ENCODE results near the gene AVL9. TPM values are rescaled to one million over a fixed set of nuclear protein-coding genes. Genes with fewer than 3 reads are reported as not detected.

The AVL9 gene
- 10 to 100 TPM; 11.1 to 21.7 (median 15.3) TPM for total RNA-seq
- polyA plus RNA-seq: 1 to 10 TPM; 6.3 to 6.7 TPM
- long read RNA-seq, donor 1, full-length matches to known transcripts: 3 of 9 reads
- long read RNA-seq, donor 1, partial matches to known transcripts: 4 of 9 reads
- long read RNA-seq, donor 1, other reads (novel, unspliced or antisense): 2 of 9 reads
- long read RNA-seq, donor 2, full-length matches to known transcripts: 3 of 6 reads
- long read RNA-seq, donor 2, partial matches to known transcripts: 2 of 6 reads
- long read RNA-seq, donor 2, other reads (novel, unspliced or antisense): 1 of 6 reads
- long read RNA-seq, donor 3, full-length matches to known transcripts: 9 of 25 reads
- long read RNA-seq, donor 3, partial matches to known transcripts: 1 of 25 reads
- long read RNA-seq, donor 3, other reads (novel, unspliced or antisense): 15 of 25 reads

- peak; percentile 98 to 99 for DNase-seq
These were observed at the start of gene AVL9 for GRCh38 chr7:32495298-32496051. Gene AVL9, plus strand, starts transcription at chr7:32495489. Its CDS starts 221 bp downstream, at chr7:32495710.

DNA sequence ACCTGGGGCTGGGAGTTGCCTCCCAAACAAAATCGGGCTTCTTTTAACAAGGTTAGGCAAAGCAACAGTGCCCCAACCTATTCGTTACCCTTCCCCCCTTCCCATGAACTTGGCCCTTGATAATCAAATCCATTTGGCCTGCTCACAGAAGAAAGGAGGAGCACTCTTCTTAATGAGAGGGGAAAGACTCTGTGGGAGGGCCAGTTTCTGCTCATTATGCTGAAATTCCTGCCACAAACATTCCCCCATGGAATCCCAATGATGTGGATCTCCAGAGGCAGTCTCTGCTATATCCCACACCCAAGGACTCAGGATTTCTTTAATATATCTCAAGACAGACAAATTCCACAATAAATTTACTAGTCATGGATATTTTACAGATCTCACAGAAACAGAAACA, 48.1 kb upstream of the AVL9 start:
- Histone ChIP-seq H3K4me3 (no peak overlapping the region), H3K27ac (no peak overlapping the region), H3K27me3 (peaks cover 0 to 7% (median 0%) of the 10 kb centered on the region in 7 donors), H3K4me1 (no peaks in the 10 kb centered on the region), H3K36me3 (no peaks in the 10 kb centered on the region), H3K9me3 (peaks cover 0 to 14% (median 0%) of the 10 kb centered on the region in 11 donors)
- ATAC-seq (no peak), DNase-seq (no peak)
- 59 to 66% methylated on average over 2 of the region's 2 CpGs for WGBS, 2 donors
- intact Hi-C loops (cut with DNase I): no loop called here
- TF ChIP-seq CTCF (IDR thresholded peaks at IDR 0.05): no peak

More at GRCh38 chr7:32495298-32496051, at the start of gene AVL9:
- peak; percentile 98 to 100 (median 99) for ATAC-seq
- peaks cover 0 to 8% (median 0%) of the 10 kb centered on the region in 9 donors for H3K36me3 ChIP-seq
- peaks cover 0 to 6% (median 0%) of the 10 kb centered on the region in 11 donors for H3K9me3 ChIP-seq
- H3K27ac ChIP-seq: peak within 1 kb of the TSS; percentile 84 to 100 (median 98)
- H3K27me3 ChIP-seq: no peaks in the 10 kb centered on the region
- H3K4me3 ChIP-seq: peak within 1 kb of the TSS; percentile 74 to 100 (median 94)
- H3K4me1 ChIP-seq: peaks cover 0 to 39% (median 23%) of the 10 kb centered on the region in 9 donors
- TF ChIP-seq CTCF (IDR thresholded peaks at IDR 0.05): no peak
- 1% methylated on average over 47 to 67 of the region's 67 CpGs for WGBS, 2 donors
- intact Hi-C loops (cut with DNase I): loop anchor here in 7 of 10 donors (5.0 to 10.0 kb wide), 7 partner anchors 42 to 559 kb away; partner anchors contain the start of genes FKBP9 (in 1 of the 7) and KBTBD2 (in 1 of the 7)

DNA sequence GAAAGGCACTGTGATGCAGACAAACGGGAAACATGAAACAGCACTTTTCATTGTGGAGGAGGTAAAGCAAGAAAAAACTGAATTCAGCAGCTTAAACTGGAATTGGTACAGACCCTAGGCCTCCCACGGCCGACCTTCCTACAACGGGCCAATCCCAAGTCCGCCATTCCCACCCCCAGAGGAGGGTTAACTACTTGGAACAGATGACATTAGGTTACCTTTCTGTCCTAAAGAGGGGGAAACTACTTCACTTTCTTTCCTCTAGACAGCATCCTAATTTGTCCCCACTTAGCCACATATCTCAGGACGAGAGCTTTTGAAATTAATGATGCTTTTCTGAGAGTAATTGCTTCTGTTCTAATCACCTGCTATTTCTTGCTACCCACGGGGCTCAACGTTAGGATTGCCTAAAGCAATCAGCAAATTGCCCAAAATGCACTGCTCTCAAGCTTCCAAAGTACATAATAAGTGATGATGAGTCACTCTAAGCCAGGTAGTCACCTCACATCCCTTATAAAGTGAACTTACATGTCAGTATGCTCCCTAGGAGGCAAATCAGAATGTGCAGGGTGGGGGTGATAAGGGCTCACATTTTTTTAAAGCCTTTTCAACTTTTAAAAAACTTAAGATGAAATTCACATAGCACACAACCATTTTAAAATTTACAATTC, 41.8 kb upstream of the AVL9 start:
- no peak for ATAC-seq
- no peak for DNase-seq
- peaks cover 0 to 12% (median 3%) of the 10 kb centered on the region in 7 donors for H3K27me3 ChIP-seq
- TF ChIP-seq CTCF (IDR thresholded peaks at IDR 0.05): no peak
- no peak overlapping the region for H3K27ac ChIP-seq
- intact Hi-C loops (cut with DNase I): no loop called here
- 67% methylated on average over 8 of the region's 8 CpGs for WGBS, 2 donors
- H3K36me3 ChIP-seq: no peaks in the 10 kb centered on the region
- peaks cover 0 to 5% (median 0%) of the 10 kb centered on the region in 11 donors for H3K9me3 ChIP-seq
- H3K4me3 ChIP-seq: no peak overlapping the region
- H3K4me1 ChIP-seq: no peaks in the 10 kb centered on the region

DNA sequence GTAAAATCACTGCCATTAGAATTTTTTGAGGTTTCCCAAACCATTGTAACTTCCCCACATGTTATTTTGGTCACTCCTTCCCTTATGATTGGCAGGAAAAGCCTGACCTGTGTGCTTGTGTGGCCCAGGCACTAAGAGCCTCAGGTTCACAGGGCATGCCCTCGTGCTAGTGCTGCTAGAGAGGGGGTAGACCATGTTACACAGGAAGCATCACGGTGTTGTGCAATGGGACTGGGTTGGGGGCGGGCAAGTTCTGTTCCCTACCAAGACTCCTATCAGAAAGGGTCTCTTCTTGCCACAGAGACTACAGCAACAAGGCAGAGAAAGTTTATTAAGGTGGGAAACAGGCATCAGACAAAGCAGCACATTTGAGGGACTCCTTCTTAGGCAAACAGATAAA, 37.3 kb upstream of the AVL9 start:
- TF ChIP-seq CTCF (IDR thresholded peaks at IDR 0.05): no peak
- 67 to 72% methylated on average over 3 of the region's 3 CpGs for WGBS, 2 donors
- H3K9me3 ChIP-seq: no peaks in the 10 kb centered on the region
- no peak overlapping the region for H3K27ac ChIP-seq
- no peak for ATAC-seq
- H3K4me3 ChIP-seq: no peak overlapping the region
- H3K36me3 ChIP-seq: no peaks in the 10 kb centered on the region
- no peak for DNase-seq
- intact Hi-C loops (cut with DNase I): no loop called here
- no peaks in the 10 kb centered on the region for H3K4me1 ChIP-seq
- peaks cover 0 to 12% (median 0%) of the 10 kb centered on the region in 7 donors for H3K27me3 ChIP-seq

Data from heart right ventricle (tissue), 16 donors.